Effector CD8-positive, alpha-beta T cell (primary cell): ENCODE results near the gene MTO1.
"Not testable (repeated sequence)": the region's sequence is repeated elsewhere in the genome, so short reads cannot be mapped to it uniquely, and the experiment has no call there.

Experiments
- DNase-seq: peaks from one replicate; lab custom pipeline; 2025; lab: John Stamatoyannopoulos, UW

MTO1 gene

GRCh38 chr6:73528897-73529296 lies 67.4 kb downstream of the MTO1 start:
- DNase-seq: no peak

- DNase-seq: no peak
These were observed 70.8 kb downstream of the MTO1 start for GRCh38 chr6:73532293-73532692.

- DNase-seq: no peak
These were observed 73.1 kb downstream of the MTO1 start for GRCh38 chr6:73534628-73535027.

- no peak for DNase-seq
These were observed 76.1 kb downstream of the MTO1 start for GRCh38 chr6:73537677-73538076.

GRCh38 chr6:73538116-73538779 lies 76.7 kb downstream of the MTO1 start:
- no peak for DNase-seq

- DNase-seq: not testable (repeated sequence)
These were observed 80.9 kb downstream of the MTO1 start for GRCh38 chr6:73542481-73542880.

GRCh38 chr6:73542891-73543290 lies 81.4 kb downstream of the MTO1 start:
- no peak for DNase-seq

- DNase-seq: no peak
These were observed 85.5 kb downstream of the MTO1 start for GRCh38 chr6:73547036-73547435.

GRCh38 chr6:73548458-73549446 lies 87.2 kb downstream of the MTO1 start:
- no peak for DNase-seq

GRCh38 chr6:73551115-73551514 lies 89.6 kb downstream of the MTO1 start:
- DNase-seq: not testable (repeated sequence)

GRCh38 chr6:73555380-73555949 lies 93.9 kb downstream of the MTO1 start:
- DNase-seq: not testable (repeated sequence)

GRCh38 chr6:73556836-73557235 lies 95.3 kb downstream of the MTO1 start:
- DNase-seq: no peak
